HepG2 (cell line): ENCODE results near the gene ADGRG1. TPM values are rescaled to one million over a fixed set of nuclear protein-coding genes. Genes with fewer than 3 reads are reported as not detected.
A peak's percentile ranks its signal among the peaks of the same experiment; 100 is the strongest.

ENCODE experiments used
- CHD4 ChIP-seq: fragments of 200-600 bp; sonication (generic); IDR thresholded peaks from 2 replicates; pipeline ENCODE4 v1.7.0; 2017; ENCODE audit warnings: mild to moderate bottlenecking, low read length, borderline replicate concordance
- DMAP1 ChIP-seq: IDR thresholded peaks from 2 replicates; pipeline ENCODE4 v1.6.1; 2016
- E2F1 ChIP-seq: sonication (generic); formaldehyde crosslinking; IDR thresholded peaks from 2 replicates; pipeline ENCODE4 v1.5.0; 2020; ENCODE audit warnings: missing genetic modification reagents
- HNRNPL ChIP-seq: fragments of 200-400 bp; formaldehyde crosslinking; IDR thresholded peaks from 2 replicates; pipeline ENCODE4 v1.6.1; 2017; ENCODE audit warnings: mild to moderate bottlenecking, low read depth, low read length
- HNRNPLL ChIP-seq: fragments of 200-400 bp; formaldehyde crosslinking; IDR thresholded peaks from 2 replicates; pipeline ENCODE4 v1.6.1; 2017; ENCODE audit warnings: mild to moderate bottlenecking, low read depth, low read length; ENCODE audit not compliant: poor library complexity, severe bottlenecking
- HOXA3 ChIP-seq: sonication (generic); formaldehyde crosslinking; IDR thresholded peaks from 2 replicates; pipeline ENCODE4 v1.5.0; 2020; ENCODE audit warnings: missing genetic modification reagents
- HOXD1 ChIP-seq: sonication (generic); formaldehyde crosslinking; IDR thresholded peaks from 2 replicates; pipeline ENCODE4 v1.5.0; 2020; ENCODE audit warnings: missing genetic modification reagents
- PBX2 ChIP-seq: IDR thresholded peaks from 2 replicates; pipeline ENCODE4 v1.6.1; 2016; ENCODE audit warnings: control low read depth
- RFXAP ChIP-seq: sonication (generic); formaldehyde crosslinking; IDR thresholded peaks from 2 replicates; pipeline ENCODE4 v1.4.0; 2020; ENCODE audit warnings: missing genetic modification reagents, borderline replicate concordance
- SRSF4 ChIP-seq: fragments of 200-400 bp; formaldehyde crosslinking; IDR thresholded peaks from one replicate; pipeline ENCODE4 v1.6.1; 2018; ENCODE audit warnings: mild to moderate bottlenecking, low read depth, low read length, moderate library complexity; ENCODE audit not compliant: poor library complexity, severe bottlenecking
- TSC22D2 ChIP-seq: sonication (generic); formaldehyde crosslinking; IDR thresholded peaks from 2 replicates; pipeline ENCODE4 v1.5.1; 2020; ENCODE audit warnings: missing genetic modification reagents, mild to moderate bottlenecking, borderline replicate concordance
- ZFAT ChIP-seq: sonication (generic); formaldehyde crosslinking; conservative IDR thresholded peaks from 2 replicates; pipeline ENCODE4 v1.8.1; 2023; ENCODE audit warnings: missing genetic modification reagents, inconsistent platforms
- ZKSCAN5 ChIP-seq: sonication (generic); formaldehyde crosslinking; IDR thresholded peaks from 2 replicates; pipeline ENCODE4 v1.5.1; 2020; ENCODE audit warnings: mild to moderate bottlenecking, missing genetic modification reagents
- ZNF18 ChIP-seq: sonication (generic); formaldehyde crosslinking; IDR thresholded peaks from 2 replicates; pipeline ENCODE4 v1.8.0; 2022; ENCODE audit warnings: mild to moderate bottlenecking, missing genetic modification reagents; ENCODE audit not compliant: insufficient replicate concordance
- ZNF263 ChIP-seq: sonication (generic); formaldehyde crosslinking; IDR thresholded peaks from 2 replicates; pipeline ENCODE4 v1.4.0; 2020; ENCODE audit warnings: missing genetic modification reagents
- ZNF282 ChIP-seq: fragments of 450-650 bp; IDR thresholded peaks from 2 replicates; pipeline ENCODE4 v1.6.1; 2018; ENCODE audit not compliant: partially characterized antibody
- ZNF337 ChIP-seq: sonication (generic); formaldehyde crosslinking; IDR thresholded peaks from 2 replicates; pipeline ENCODE4 v1.5.1; 2020; ENCODE audit warnings: missing genetic modification reagents, low read depth, mild to moderate bottlenecking, borderline replicate concordance
- ZNF446 ChIP-seq: sonication (generic); formaldehyde crosslinking; IDR thresholded peaks from 2 replicates; pipeline ENCODE4 v1.5.0; 2020; ENCODE audit warnings: mild to moderate bottlenecking, missing genetic modification reagents
- ZNF558 ChIP-seq: sonication (generic); formaldehyde crosslinking; IDR thresholded peaks from 2 replicates; pipeline ENCODE4 v1.9.0; 2022; ENCODE audit warnings: mild to moderate bottlenecking, missing genetic modification reagents, borderline replicate concordance
- ZNF589 ChIP-seq: sonication (generic); formaldehyde crosslinking; conservative IDR thresholded peaks from 2 replicates; pipeline ENCODE4 v1.8.0; 2022; ENCODE audit warnings: mild to moderate bottlenecking, moderate library complexity, missing genetic modification reagents
- ZNF605 ChIP-seq: sonication (generic); formaldehyde crosslinking; IDR thresholded peaks from 2 replicates; pipeline ENCODE4 v1.8.0; 2022; ENCODE audit warnings: mild to moderate bottlenecking, missing genetic modification reagents
- ZNF713 ChIP-seq: sonication (generic); formaldehyde crosslinking; IDR thresholded peaks from 2 replicates; pipeline ENCODE4 v1.4.0; 2020; ENCODE audit warnings: mild to moderate bottlenecking, missing genetic modification reagents
- ZNF761 ChIP-seq: sonication (generic); formaldehyde crosslinking; conservative IDR thresholded peaks from 2 replicates; pipeline ENCODE4 v1.4.0; 2020; ENCODE audit warnings: mild to moderate bottlenecking, missing genetic modification reagents
- ZSCAN30 ChIP-seq: sonication (generic); formaldehyde crosslinking; IDR thresholded peaks from 2 replicates; pipeline ENCODE4 v1.5.0; 2020; ENCODE audit warnings: mild to moderate bottlenecking, missing genetic modification reagents
- ZSCAN31 ChIP-seq: sonication (generic); formaldehyde crosslinking; IDR thresholded peaks from 2 replicates; pipeline ENCODE4 v1.5.0; 2020; ENCODE audit warnings: low read depth, mild to moderate bottlenecking, missing genetic modification reagents
- polyA plus RNA-seq, 8 experiments: library from polyadenylated mRNA; depleted of rRNA in 3 of 8; stranded (reverse) in 7 of 8; unstranded in 1 of 8; fragments of >200 nt; fragmentation: Illumina TruSeq in 4 of 8; extraction: Trizol in 4 of 8; gene quantifications; 2 replicates each; pipeline versions ENCODE4 v1.2.1 to v1.2.3, GENCODE V29; 2011 to 2016; ENCODE audit warnings: low read depth in 4 of 8, missing spikeins in 1 of 8, mixed read lengths in 1 of 8; ENCODE audit not compliant: insufficient read depth in 1 of 8
- total RNA-seq, 5 experiments: library from RNA; depleted of rRNA; stranded (reverse); fragments of >200 nt; fragmentation: Illumina TruSeq; extraction: Trizol; gene quantifications; 2 replicates each; pipeline ENCODE4 v1.2.3, GENCODE V29; 2016; ENCODE audit warnings: low read depth in 1 of 5
- TF ChIP-seq, protein P1 (sequence below): sonication (generic); formaldehyde crosslinking; IDR thresholded peaks from 2 replicates; pipeline ENCODE4 v1.4.0; 2020; ENCODE audit warnings: mild to moderate bottlenecking, missing genetic modification reagents

Gene ADGRG1
- total and polyA plus RNA-seq, 2 of the 13 experiments (the other 11 are each of a cell fraction or from before 2014, with no cell fraction given) = 2.7 to 5.9 TPM

DNA sequence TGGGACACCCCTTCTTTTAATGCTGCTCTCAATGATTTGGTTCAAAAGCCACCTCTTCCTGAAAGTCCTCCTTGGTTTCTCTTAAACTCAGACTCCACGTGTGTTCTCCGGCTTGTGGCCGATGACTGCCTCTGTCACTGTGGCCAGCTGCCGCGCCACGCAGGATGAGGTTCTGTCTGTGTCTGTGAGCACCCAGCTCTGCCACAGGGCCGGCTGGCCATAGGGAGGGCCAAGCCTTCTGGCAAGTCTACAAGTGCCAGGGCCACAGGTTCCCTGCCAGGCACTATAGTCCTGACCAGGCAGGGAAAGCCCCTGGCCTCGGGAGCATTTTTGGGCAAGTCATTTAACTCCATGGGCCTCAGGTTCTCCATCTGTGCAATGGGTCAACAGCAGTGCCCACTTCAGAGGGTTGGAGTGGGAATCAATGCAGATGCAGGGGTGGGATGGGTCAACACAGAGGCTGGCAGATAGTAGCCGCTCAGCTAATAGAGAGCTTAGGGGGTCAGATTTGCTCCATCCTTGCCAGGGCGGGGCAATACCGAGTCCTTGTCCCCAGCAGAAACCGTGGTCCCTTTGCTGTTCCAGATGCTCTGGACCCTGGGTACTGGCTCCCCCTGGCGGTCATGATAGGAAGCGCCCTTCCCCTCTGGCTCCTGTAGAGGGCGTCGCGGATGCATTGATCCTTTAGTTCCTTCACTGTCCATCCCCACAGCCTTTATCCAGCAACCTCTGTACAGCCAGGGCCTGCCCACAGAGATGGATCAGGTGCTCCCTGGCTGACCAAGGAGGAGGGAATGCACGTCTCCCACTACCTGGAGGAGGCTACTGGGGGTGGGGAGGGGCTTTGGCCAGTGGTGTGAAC is 20.4 kb downstream of the ADGRG1 start (continued):
- TF ChIP-seq ZNF18 (CRISPR knock-in tag) = no peak
- peak; percentile 94; the same call in 1 of the 2 replicates for TF ChIP-seq TSC22D2
- peak; percentile 23; the same call in 1 of the 2 replicates for TF ChIP-seq ZNF605 (CRISPR knock-in tag)
- no peak for TF ChIP-seq SRSF4
- no peak for TF ChIP-seq ZNF558
- TF ChIP-seq ZSCAN30 (CRISPR knock-in tag) = no peak
- TF ChIP-seq HOXA3 (CRISPR knock-in tag) = peak; percentile 80
- peak; percentile 76; the same call in 1 of the 2 replicates for TF ChIP-seq ZSCAN31 (CRISPR knock-in tag)
- TF ChIP-seq ZNF761 (CRISPR knock-in tag) = peak; percentile 78; the same call in 1 of the 2 replicates
- TF ChIP-seq CHD4 = peak; percentile 98
- TF ChIP-seq ZNF589 (CRISPR knock-in tag) = no peak
- TF ChIP-seq ZKSCAN5 = no peak
- TF ChIP-seq PBX2 = no peak
- TF ChIP-seq, protein P1, sequence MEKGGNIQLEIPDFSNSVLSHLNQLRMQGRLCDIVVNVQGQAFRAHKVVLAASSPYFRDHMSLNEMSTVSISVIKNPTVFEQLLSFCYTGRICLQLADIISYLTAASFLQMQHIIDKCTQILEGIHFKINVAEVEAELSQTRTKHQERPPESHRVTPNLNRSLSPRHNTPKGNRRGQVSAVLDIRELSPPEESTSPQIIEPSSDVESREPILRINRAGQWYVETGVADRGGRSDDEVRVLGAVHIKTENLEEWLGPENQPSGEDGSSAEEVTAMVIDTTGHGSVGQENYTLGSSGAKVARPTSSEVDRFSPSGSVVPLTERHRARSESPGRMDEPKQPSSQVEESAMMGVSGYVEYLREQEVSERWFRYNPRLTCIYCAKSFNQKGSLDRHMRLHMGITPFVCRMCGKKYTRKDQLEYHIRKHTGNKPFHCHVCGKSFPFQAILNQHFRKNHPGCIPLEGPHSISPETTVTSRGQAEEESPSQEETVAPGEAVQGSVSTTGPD = no peak
- no peak for TF ChIP-seq ZNF713 (CRISPR knock-in tag)
- TF ChIP-seq HOXD1 (CRISPR knock-in tag) = no peak
- no peak for TF ChIP-seq ZNF337 (CRISPR knock-in tag)
- TF ChIP-seq HNRNPLL = no peak
- TF ChIP-seq ZNF282 = no peak
- no peak; the same call in 1 of the 2 replicates for TF ChIP-seq RFXAP
- 0 out of 2 replicates have a peak, but pooled peaks have one; percentile 18 for TF ChIP-seq HNRNPL
- no peak for TF ChIP-seq ZNF446 (CRISPR knock-in tag)
- no peak for TF ChIP-seq E2F1 (CRISPR knock-in tag)
- no peak for TF ChIP-seq DMAP1
- TF ChIP-seq ZFAT (CRISPR knock-in tag) = no peak
- peak; percentile 92 for TF ChIP-seq ZNF263 (CRISPR knock-in tag)
